GM18508 (cell line): Measurements from ENCODE around the gene CYP11A1.

Experiments
- ATAC-seq: cut with Tn5 transposase; IDR thresholded peaks from one replicate; pipeline ENCODE4 v1.9.1; 2021; ENCODE audit warnings: moderate number of reproducible peaks; ENCODE audit not compliant: insufficient read depth, unreplicated experiment

CYP11A1 gene

DNA sequence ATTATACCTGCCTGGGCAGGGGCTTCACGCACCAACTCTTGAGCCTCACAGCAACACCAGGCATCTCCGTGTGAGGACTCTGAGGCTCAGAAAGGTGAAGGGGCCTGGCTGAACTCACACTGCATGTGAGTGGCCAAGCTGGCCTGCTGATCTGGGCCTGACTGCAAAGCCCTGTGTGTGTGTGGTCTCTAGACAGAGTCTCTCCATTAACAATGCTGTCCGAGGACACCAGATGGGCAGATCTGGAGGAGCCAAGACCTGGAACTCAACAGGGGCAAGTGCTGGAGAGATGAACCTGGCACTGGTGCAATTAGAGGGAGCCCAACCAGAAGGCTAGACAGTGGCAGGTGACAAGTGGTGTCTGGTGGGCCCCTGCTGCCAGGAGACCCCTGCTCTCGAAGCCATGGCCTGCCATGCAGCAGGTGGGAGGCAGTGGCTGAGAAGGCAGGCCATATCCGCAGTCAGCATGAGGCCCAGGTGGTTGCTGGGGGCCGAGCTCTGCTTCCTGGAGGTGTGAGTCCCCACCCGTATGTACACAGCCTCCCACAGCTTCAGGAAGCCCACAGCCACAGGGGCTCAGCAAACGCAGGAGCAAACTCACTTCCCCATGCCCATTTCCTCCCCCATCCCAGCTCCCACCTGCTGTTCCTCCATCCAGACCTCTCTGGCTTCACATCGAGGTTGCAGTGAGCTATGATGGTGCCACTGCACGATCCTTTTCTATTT is 39.0 kb downstream of the CYP11A1 start:
- ATAC-seq = no peak

DNA sequence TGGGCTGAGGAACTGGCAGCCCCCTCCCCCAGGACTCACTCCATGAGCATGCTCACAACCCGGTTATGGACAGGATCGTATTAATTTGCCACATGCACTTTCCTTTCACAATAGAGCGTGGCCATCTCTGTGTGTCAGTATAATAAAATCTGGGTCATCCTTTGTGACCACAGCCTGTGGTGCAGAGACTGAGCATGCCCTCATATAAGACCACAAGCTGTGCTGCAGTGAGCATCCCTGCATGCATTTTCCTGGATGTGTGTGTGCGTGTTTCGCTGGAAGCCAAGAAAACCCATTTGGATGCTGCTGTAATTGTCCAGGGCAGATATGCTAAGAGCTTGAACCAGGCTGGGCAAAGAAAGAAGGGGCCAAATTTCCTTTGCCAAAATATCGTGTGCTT is 39.7 kb downstream of the CYP11A1 start:
- ATAC-seq = no peak

DNA sequence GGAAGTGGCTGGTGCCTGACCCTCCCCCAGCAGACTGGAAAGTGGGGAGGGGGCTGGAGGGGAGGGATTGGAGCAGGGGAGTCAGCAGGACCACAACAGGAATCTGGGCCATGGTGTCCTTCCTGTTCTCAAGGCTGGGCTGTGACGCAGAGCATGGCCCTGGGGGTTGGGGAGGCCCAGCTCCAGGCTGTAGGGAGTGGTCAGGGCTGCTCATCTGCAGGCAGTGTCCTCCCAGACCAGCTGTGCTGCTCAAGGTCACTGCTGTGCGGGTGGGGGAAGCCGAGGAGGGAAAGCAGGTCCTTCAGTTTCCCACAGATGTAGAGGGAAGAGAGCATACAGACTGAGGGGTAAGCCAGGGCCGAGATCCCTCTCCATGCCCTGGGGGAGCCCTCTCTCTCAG is 40.7 kb downstream of the CYP11A1 start:
- no peak for ATAC-seq

DNA sequence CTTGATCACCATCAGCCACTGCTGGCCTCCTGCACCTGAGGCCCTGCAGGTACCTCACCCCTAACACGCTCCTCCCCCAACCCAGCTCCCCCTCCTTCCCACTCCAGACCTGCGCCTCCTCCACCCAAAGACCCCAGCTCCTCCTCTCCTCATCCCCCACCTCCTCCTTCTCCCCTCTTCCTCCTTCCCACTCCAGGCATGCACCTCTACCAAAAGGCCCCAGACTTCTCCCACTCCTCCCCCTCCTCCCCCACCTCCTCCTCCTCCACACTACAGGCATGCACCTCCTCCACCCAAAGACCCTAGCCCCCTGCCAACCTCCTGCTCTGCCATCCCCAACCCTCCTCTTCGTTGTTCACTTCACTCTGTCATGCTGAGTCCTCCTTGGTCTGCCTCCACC is 42.7 kb downstream of the CYP11A1 start:
- no peak for ATAC-seq

DNA sequence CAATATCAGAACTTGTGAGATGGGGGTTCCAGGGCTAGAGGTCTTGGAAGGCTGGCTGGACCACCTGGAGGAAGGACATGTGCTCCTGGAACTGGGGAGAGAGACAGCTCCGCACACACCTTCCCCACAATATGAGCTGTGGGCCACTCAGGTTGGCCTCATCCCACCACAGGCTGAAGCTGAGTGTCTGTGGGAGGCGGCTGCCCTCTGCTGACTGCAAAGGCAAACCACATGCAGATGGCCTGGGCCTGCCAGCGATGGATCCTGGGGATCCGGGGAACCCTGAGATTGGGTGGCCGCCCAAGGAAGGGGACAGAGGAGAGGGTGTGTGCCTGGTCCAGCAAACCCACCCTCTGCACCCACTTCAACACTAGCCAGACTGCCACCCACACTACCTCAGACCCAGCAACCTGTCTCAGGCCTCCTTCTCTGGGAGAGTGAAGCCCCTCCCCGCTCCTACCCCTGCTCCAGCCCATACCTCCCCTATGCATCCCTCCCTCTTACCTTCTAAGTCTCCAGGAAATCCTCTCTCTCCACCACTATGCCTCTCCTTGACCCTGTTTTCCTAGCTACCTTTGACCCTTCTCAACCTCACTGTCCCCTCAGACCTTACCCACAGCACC is 44.8 kb downstream of the CYP11A1 start:
- ATAC-seq = no peak

DNA sequence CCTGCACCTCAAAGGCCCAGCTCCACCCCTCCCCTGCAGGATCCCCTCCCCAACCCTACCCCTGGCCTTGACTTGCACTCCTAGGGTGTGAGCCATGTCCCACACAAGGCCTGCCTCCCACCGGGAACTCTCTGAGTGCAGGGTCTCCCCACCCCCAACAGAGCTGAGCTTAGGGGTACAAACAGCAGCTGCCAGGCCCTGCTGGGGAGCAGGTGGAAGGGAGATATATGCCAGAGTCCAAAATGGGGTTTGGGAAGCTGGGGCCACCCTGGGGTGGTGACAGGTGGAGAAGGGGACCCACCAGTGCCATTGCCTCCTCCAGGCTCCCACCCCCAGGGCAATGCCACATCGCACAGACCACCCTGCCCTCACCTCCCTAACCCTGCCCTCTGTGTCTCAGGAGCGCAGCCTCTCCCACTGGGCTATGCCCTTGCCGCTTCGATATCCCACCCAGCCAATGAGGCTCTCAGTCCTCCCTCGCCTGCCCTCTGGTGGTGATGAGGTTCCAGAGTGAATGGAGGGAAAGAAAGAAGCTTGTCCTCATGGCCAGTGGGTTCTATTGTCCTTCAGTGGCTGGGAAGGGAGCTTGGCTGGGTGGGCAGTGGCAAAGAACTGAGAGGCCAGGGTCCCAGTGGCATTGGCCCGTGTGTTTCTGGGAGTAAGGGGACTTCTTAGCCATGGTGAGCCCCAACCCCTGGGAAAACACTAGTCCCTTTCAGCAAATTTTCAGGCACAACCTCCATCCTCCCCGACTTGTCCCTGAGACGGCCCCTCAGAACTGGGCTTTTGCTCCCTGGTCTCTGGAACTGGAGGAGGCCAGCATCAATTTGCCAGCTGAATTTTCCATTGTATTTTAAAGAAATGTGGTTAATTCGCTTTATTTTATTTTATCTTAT is 46.8 kb downstream of the CYP11A1 start:
- no peak for ATAC-seq

DNA sequence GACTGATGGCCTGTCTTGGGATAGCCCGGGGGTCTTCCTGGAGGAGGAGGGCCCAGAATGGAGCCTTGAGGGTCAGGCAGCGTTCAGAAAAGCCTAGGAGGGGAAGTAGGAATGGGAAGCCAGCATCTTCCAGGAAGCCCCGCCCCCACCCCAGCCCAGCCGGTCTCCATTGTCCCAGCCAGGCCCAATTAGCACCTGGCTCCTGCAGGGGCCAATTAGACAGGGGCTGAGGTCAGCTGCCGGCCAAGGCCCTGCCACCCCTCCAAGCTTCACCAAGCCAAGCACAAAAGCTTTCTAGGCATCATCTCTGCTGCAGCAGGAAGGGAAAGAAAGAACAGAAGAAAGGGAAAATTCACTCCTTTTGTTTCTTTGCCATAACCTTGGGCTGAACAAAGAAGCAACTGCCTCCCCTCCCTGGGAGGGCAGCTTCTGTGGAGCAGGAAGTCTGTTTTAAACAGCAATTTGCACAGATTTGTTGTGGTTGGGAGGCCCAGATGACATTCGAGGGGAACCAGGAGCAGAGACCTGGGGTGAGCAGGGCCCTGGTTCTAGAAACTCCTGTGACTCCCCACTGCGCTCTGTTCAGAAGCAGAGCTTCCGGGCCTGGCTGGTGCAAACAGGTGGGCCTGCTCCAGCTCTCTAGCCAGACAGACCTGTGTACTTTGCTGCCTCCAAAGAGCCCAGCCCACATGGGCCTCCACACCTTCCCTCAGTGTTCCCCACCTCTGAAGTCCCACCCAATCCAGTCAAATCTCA is 47.7 kb downstream of the CYP11A1 start:
- ATAC-seq = no peak

DNA sequence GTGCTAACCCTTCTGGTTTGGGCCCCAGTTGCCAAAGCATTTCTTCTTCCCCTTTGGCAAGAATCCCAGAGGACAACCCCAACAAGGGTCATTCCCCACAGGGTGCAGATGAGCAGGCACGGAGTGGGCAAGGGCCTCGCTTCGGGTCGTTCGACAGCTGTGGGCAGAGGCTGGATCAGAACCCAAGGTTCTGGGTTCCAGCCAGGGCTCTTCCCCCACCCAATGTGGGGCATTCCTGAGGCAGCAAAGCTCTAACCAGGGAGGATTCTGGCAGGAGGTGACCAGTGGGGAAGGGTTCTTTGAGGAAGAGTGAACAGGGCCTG is 48.3 kb downstream of the CYP11A1 start:
- no peak for ATAC-seq

DNA sequence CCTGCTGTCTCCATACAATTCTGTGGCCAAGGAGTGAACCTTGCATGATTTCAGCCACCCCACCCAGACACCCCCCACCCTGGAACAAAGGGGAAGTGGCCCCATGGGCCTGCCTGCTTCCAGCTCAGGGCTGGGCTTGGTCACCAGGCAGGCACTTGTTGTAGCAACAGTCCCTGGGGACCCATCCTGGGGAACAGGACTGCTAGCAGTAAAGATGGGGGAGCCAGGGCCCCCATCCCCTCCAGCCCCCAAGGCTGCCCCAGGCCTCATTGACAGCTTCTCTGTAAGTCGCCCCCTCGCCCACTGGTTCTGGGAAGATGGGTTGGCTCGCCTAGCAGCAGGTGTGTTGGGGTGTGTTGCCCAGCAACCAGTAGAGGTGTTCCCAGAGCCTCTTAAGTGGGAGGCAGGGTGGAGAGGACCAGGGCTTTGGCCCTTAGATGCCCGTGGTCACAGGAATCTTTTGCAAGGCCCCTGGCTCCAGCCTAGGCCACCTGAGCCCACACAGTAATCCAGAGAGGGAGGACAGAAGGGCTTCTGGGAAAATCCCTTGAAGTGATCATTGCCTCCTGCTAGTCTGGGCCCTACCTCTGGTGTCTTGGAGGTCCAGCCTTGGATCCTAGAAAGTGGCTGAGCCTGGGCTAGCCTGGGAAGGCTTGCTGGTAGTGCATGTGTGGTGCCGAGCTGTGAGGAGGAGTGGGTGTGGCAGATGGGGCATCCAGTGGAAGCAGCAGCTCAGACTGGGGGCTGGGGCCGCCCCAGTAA is 48.9 kb downstream of the CYP11A1 start:
- ATAC-seq = no peak

DNA sequence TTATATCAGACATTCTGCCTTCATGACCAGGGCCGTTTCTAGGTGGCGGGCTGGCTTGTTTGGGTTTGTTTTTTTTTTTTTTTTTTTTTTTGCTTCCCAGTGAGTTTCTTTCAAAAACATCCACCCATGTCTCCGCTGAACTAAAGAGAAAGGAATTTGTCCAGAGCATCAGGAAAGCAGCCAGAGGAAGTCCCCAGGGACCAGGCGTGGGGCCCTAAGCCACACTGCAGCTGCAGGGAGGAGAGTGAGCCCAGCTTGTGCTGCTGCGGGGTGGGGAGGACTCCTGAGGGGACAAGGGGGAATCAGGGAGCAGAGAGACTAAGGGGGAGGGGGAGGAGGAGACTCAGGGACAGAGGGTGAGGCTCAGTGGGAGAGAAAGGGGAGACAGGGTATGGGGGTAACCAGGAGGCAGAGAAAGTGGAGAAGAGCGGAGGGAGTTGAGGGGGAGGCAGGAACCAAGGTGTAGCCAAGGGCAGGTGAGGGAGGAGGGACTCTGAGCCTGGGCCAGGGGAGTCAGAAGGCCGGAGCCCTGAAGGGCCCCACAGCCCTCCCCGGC is 49.5 kb downstream of the CYP11A1 start:
- no peak for ATAC-seq

DNA sequence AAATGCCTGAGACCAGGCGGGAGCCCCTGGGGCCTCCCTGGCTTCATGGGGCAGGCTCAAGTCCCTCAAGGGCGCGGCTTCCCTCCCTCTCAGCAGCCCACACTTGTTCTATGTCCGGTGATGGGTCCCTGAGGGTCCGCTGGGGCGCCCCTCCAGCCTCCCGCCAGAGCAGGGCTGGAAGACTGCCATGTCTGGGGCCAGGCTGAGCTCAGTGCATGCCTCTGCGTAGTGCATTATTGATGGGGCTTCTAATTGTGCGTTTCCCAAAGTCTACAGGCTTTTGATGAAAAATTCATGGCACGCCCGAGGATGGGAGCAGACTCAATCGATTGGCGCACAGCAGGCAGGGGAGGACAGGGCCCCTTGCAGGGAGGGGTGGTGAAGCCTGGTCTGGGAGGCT is 51.3 kb downstream of the CYP11A1 start:
- ATAC-seq = no peak

DNA sequence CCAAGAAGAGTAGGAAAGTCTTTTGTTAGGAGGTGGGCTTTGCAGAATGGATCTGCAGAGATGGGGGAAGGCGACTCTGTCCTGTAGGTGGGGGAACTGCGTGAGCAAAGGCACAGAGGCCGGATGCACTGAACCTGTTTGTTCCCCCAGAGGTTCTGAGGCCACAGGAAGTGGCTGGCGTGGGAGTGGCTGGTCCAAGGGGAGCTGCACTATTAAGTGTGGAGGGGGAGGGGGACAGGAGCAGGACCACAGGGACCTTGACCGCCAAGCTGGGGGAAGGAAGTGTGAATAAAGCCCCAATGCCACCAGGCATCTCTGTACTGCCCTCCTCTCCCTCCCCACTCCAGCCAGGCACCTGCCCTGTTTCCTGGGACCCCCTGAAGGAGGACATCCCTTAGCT is 51.8 kb downstream of the CYP11A1 start:
- no peak for ATAC-seq

DNA sequence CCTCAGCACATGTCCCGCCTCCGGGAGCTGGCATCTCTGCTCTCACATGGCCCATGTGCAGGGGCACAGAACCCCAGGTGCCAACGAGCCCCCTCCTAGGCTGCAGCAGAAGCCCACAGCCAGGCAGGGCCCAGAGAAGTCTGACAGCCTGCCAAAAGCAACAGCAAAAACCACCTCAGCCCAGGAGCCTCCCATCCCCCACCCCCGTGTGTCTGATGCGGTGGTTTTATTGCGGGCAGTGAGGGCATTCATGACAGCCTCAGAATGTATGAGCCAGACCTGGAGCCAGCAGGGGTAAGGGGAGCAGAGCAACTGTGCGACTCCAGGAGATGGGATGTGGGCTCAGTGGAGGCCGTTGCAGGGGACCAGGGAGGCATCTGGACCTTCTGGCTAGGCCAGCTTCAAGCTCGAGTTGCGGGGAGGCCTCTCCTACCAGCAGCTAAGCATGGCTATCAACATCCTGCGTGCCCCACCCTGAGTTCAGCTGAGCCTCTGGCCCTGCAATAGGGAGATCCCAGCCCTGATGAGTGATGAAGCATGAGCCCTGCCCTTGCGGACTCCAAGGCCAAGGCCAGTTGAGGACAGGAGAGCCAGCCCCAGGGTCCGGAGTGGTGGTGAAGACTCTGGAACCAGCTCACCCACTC is 52.5 kb downstream of the CYP11A1 start:
- no peak for ATAC-seq

DNA sequence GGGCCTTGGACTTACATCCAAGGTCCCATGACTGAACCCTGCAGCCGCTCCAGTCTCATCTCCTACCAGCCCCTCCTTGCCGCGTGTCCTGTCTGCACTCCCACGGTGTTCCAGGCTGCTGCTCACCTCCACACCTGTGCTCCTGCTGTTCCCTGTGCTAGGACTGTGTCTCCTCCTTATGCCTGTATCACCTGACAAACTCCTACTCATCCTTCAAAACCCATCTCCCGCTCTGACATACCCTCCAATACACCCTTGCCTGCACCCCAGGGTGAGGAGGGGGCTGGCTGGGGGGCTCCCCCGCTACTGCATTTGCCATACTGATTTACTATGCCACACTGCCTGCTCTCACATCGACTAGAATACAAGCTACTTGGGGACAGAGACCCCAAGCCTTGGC is 53.6 kb downstream of the CYP11A1 start:
- no peak for ATAC-seq

DNA sequence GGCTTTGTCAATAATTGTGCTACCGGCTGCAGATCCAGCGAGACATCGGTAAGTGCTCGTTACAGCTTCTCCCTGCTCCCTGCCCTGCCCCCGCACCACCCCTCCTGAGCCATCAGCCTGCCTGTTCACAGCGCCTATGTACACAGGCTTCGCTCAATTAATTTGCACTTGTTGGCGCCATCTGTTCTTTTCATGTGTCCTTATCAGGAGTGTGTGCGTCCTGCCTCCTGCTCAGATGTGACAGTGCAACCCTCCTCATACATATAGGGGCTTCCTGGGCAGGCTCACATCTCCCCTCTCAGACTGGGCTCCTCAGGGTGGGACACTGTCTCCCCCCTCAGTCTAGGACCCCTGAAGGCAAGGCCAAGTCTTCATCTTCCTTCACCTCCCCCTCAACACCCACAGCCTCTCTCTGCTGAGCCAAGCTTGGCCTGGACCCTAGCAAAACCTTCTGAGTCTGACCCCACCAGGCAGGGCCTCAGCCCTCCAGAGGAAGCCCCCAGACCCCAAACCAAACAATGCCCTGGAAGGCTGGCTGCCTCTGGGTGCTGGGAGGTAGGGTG is 54.9 kb downstream of the CYP11A1 start:
- ATAC-seq = no peak

DNA sequence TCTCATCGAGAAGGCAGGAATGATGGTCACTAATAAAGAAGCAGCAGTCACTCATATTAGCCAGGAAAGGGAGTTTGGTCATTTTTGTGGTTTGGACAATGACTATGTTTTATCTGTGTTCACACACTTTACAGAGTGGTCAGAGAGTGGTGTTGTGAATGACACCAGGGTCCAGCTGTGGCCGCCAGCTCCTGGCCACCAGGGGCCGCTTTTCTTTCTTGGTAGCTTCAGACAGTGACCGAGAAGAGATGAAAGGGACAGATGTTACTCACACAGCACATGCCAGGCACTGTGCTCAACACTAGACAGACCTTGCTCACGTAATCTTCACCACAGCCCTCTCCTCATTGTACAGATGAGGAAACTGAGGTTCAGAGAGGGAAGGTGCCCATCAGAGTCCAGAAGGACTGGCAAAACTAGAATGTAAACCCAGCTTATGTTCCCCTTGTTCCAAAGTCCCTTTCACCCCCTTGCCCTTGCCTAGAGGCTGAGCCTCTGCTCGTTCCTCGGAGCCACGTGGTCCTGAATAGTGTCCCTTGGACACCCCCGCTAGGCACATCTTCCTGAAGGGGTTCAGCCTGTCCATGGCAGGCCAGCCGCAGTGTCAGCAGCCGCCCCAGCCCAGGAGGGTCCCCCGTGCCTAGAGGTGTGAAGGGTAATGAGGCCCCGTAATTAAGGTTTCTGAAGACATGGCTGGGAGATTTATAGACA is 55.6 kb downstream of the CYP11A1 start:
- no peak for ATAC-seq

DNA sequence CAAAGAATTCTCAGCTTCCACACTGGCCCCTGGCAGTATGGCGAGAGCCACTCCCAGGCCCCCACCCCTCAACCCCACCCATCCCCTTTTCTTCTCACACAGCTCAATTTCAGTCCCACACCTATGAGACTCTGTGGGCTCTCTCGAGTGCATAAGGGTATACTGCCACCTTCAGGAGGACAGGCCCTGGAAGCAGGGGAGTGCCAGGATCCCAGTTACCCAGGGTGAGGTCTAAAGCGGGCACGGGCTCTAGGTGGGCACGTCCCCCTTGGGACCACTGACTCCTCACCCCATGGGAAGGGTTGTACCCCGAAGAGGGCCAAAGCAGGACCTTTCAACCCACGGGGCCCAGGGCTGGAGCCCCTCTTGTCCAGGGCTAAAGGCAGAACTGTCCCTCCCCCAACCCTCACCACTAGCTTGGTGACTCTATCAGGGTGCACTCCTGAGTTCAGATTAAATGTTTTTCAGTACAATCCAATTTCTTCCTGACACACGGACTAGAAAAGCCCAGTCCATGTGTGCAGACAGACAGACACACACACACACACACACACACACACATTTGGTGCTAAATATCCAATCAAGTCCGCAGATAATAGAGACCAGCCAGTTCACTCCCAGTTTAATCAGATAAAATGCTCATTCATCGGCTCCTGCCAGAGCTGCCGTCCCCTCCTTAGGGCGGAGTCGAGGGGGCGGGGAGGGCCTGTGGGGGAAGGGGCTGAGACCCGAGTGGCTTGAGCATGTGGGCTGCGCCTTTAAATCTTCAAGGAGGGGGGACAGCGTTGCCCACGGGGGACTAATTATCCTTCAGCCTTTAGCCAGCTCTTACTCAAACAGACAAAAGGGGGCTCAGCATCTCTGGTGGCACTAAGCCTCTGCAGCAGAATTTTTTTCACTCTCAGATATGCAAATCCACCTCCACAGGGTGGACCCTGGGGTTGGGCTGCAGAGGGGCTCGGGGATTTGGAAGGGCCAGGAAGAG is 59.3 kb downstream of the CYP11A1 start:
- ATAC-seq = no peak
